G401.6 (cell line): ENCODE results near the gene DCAF6.

Experiments
- FAIRE-seq: peaks from 2 replicates; lab custom pipeline; 2012; peaks lifted over from hg19 to GRCh38; lab: Jason Lieb, UNC

Gene DCAF6

GRCh38 chr1:168084396-168085231 lies 148.1 kb downstream of the DCAF6 start:
- FAIRE-seq, result no peak

DNA sequence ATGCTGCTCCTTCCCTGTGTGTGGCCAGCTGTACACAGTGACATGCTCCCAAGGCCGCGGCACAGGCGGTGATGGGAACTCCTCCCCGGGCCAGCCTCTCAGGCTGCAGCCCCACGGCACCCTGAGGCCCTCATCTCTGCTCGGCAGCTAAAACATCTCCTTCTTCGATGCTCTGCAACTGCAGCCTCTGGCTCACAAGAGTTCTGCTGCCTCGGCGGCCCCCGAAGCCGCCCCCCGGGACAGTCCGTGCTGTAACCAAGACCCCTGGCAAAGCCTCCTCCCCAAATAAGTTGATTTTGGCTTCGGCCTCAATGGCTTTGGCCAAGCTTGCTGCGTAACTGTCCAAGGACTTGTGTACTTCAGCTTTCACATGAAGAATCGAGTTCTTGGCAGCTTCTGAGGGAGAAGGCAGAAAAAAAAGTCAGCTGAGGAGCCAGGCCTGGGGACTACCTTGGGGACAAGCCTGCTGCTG lies 149.0 kb downstream of the DCAF6 start:
- FAIRE-seq, result no peak

DNA sequence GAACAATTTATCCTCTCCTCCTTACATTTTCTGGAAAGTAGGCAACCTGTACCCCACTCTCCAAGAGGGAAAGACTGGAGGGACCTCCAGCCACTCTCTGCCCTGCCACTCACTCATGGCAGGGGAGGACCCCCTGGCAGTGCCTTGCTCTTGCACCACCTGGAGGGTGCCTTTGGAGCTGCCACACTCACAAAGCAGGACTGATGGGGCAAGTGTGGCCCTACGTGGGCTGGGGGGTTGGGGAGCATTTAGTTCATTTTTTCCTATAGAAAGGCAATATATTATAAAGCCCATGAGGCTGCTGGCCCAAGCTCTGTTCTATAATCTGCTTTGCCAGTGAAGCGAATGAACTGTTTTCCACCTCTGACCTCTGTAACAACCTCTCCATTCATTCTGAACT lies 150.0 kb downstream of the DCAF6 start:
- FAIRE-seq, result no peak

GRCh38 chr1:168087696-168088095 lies 151.2 kb downstream of the DCAF6 start:
- no peak for FAIRE-seq

DNA sequence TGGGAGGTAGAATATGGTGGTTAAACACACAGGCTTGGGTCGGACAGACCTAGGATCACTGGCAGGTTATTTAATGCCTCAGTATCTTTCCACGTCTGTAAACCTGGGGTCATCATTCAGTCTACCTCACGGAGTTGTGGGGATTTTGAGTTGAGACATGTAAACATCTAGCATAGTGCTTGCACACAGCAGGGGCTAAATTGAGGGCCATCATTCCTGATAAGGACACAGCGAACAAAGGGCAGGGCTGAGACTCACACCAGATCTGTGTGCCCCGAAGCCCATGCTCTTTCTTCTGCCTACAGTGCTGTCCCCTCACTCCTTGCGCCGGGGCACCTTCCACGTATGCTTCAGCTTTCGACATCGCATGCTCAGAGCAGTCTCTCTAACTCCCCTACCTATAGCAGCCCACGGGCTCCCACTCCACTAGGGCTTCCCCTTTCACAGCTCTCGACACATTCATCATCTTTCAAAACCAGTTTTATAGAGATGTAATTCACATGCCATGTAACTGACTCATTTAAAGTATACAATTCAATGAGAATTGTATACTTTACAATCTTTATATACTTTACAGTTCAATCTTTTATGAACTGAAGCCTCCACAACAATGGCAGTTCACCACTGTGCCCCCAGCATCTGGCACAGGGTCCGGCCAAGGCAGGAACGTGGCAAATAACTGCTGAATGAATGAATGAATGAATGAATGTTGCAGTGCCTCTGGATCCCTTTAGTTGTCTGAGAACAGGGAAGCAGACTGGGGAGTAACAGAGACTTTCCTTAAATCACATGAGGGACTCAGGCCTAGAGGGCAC lies 152.2 kb downstream of the DCAF6 start:
- FAIRE-seq, result no peak

DNA sequence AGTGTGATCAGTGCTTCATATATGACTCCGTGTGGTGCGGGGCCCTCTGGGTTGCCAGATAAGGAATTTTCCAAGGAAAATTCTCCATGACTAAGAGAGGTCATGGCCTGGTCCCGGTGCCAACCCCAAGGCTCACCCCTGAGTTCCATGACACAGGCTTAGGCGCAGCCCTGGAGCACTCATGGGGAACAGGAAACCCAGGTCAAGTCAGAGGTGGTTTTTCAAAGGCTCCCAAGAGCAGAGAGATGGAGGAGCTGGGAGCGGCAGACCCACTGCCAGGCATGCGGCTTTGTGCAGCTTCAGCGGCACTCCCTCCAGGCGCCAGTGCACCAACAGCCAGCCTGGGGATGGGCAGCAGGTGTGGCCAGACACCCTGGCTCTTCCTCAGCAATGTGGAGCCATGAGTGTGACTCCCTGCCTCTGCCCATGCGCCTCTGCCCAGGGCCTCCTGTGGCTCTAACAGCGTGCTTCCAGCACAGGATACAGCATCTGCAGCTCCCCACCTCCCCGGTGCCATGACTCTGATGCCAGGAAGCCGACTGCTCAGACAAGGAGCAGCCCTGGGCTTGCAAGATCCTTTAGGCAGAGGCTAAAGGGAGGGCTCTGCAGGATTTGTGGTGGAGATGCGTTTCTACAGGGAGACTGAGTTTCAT lies 153.0 kb downstream of the DCAF6 start:
- FAIRE-seq, result no peak

DNA sequence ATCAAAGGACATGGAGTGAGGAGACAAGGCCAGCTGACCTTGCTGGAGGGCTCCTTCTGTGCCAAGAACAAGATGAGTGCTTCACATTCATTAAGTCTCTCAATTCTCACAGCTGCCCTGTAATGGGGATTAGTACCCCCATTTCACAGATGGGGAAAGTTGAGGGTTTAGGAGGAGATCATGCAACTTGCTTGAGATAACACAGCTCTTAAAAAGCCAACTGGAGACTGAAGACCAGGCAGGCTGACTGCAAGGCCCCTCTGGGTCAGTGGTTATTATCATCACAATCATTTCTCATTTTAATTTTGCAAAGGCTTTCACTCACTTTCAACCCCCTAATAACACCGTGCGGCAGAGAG lies 153.5 kb downstream of the DCAF6 start:
- no peak for FAIRE-seq

GRCh38 chr1:168090395-168090794 lies 153.9 kb downstream of the DCAF6 start:
- no peak for FAIRE-seq

- FAIRE-seq, result no peak
Measured at GRCh38 chr1:168091063-168091462, 154.6 kb downstream of the DCAF6 start.

DNA sequence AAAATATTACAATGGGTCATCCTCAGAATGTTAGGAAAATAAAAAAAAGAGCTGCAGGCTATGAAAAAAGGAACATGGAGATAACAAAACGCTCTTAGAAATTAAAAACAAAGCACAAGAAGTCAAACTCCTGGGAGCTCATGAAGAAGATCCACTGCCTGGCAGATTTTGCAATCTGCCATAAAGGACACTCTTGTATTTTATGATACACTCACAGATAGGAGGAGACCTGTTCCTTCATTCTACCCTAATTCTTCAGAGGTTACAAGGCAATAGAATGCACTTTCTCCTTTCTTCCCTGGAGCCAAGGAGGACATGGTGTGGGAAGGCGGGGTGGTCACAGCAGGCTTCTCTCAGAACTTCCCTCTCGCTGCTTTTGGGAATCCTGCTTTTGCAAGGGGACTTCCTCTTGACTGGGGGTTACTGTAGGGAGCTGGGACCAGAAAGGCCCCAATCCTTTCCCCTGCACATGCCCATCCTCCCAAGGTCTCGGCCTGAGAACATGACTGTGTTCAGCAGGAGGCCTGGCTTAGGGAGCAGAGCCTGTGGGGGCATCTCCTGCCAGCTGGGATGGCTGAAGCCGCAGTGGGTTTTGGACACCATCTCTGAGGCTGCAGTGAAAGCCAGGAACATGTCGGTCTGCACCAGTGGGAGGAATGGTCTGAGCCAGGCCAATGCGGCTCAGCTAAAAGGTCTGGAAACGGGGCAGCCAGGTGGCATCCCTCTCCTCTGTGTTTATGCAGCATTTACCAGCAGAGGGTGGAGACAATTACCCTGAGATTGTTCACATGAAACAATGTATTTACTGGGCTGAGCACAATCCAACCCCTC lies 155.5 kb downstream of the DCAF6 start:
- no peak for FAIRE-seq

DNA sequence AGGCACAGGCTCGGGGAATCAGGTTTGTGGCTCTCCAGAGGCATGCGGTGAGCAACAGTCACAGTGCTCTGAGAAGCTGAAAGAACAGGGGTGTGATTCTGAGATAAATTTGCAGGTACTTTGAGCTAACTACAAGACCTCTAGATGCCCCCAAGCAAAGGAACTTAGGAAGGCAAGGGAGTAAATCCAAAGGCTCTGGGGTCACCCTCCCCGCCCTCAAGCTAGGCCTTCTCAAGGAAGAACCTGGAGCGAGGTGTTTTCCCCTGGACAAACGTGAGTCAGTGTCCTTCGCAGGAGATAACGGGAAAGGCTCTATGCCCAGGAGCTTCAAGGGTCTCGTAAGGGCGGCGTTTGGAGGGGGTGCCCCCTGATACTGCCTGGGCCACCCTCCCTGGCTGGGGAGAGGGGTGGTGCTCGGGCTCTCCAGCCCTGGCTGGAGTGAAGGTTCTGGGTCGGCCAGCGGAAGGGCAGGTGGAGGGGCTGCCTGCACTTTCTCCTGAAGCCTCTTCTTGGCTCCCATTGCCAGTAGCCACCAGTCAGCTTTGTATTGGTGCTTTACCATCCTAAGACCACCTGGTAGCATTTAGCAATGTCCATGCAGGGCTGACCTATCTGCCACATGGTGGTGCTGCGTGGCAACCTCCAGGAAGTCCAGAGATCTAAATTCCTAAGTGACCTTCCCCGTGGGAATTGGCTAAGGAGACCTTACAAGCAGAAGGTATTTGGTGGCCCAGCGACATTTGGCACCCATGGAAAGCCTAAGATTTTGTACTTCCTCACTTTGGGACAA lies 156.3 kb downstream of the DCAF6 start:
- no peak for FAIRE-seq

GRCh38 chr1:168093616-168094015 lies 157.1 kb downstream of the DCAF6 start:
- FAIRE-seq, result no peak

- FAIRE-seq, result no peak
Measured at GRCh38 chr1:168095476-168095875, 159.0 kb downstream of the DCAF6 start.

- FAIRE-seq, result no peak
Measured at GRCh38 chr1:168096296-168097165, 160.0 kb downstream of the DCAF6 start.

GRCh38 chr1:168097921-168098528 lies 161.5 kb downstream of the DCAF6 start:
- FAIRE-seq, result no peak

GRCh38 chr1:168098534-168099320 lies 162.2 kb downstream of the DCAF6 start:
- FAIRE-seq, result no peak

DNA sequence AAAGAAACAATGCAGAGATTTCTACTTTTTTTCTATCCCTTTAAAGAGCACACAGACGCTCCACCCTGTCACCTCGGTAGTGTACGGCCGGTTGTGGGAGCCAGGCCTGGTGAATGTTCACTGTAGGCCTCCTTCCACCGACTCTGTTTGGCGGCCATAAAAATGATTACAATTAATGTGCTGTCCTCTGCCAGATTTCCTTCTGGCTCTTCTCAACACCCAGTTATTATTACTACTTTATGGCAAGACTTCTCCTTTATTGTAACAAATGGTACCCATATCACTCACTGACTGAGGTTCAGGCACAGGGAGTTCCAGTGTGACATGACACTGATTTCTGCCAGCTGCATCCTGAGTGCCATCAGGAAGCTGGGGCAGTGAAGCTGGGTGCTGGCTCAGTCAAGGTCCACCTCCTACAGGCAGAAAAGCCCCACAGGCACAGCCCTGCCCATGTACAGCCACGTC lies 162.9 kb downstream of the DCAF6 start:
- no peak for FAIRE-seq

DNA sequence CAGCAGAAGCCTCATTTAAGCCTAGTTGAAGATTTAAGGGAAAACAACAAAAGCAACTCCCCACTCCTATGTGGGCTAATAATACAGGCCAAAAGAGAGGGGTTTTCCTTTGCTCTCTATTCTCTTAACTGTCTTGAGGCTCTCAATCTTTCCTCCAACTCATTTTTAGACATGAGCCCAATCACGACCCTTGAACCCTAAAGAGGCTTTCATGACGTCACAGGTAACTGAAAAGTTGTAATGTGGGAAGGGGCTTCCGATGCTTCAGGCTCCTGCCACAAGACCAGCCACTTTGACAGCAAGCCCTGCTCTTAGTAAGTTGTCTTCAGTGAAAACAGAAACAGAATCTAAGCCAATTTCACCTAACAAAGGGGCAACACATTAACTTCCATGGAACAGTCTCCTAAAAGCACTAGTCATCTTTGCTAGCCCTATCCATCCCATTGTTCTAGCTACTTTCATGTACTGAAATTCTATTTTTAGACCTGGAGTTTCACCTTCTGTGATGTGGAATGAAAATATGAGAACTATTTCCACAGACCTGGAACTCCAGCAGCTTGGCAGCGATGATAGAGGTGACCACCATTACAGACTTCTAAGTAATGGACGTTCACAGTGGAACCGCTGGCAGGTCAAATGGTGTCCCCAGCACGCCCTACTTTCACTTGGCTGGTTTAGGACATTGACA lies 164.0 kb downstream of the DCAF6 start:
- no peak for FAIRE-seq
